Tibial nerve (tissue), 4 donors: ENCODE results near the gene RFXANK. TPM values are rescaled to one million over a fixed set of nuclear protein-coding genes. Genes with fewer than 3 reads are reported as not detected.
"Not testable (repeated sequence)": the region's sequence is repeated elsewhere in the genome, so short reads cannot be mapped to it uniquely, and the experiment has no call there.

Source experiments
- DNase-seq, 2 donors: peaks; one replicate each; pipeline ENCODE4 v3.0.0-alpha.2; 2019; ENCODE audit warnings: low spot score in 2 of 2
- H3K27ac ChIP-seq, 4 donors: fragments of 200-600 bp; sonication (generic) in 3 of 4; one replicate each; pipeline ENCODE4 v1.5.1; 2017 to 2019; ENCODE audit warnings: mild to moderate bottlenecking in 1 of 4
- H3K27me3 ChIP-seq, 2 donors: fragments of 200-600 bp; sonication (generic) in 1 of 2; one replicate each; pipeline versions ENCODE4 v1.5.1 to v1.6.0; 2017 to 2019
- H3K36me3 ChIP-seq, 3 donors: fragments of 200-600 bp; sonication (generic); one replicate each; pipeline ENCODE4 v1.5.1; 2018 to 2019
- H3K4me1 ChIP-seq, 4 donors: fragments of 200-600 bp; sonication (generic) in 3 of 4; one replicate each; pipeline ENCODE4 v1.5.1; 2017 to 2019
- H3K4me3 ChIP-seq, 4 donors: fragments of 200-600 bp; sonication (generic) in 3 of 4; one replicate each; pipeline ENCODE4 v1.5.1; 2017 to 2019; ENCODE audit warnings: mild to moderate bottlenecking in 1 of 4, moderate library complexity in 1 of 4
- H3K9me3 ChIP-seq, 4 donors: fragments of 200-600 bp; sonication (generic) in 3 of 4; one replicate each; pipeline ENCODE4 v1.5.1; 2017 to 2019
- EP300 ChIP-seq, 2 donors: sonication (generic); formaldehyde crosslinking; IDR thresholded peaks; one replicate each; pipeline ENCODE4 v1.6.1; 2017; ENCODE audit warnings: antibody characterized with exemption in 2 of 2, mild to moderate bottlenecking in 1 of 2
- POLR2A ChIP-seq, 2 donors: fragments of 450-650 bp; IDR thresholded peaks; one replicate each; pipeline ENCODE4 v1.6.1; 2017; ENCODE audit warnings: antibody characterized with exemption in 2 of 2, mild to moderate bottlenecking in 2 of 2, moderate library complexity in 2 of 2
- WGBS, 2 donors: methylation state at CpG; one replicate each; pipeline ENCODE4 v1.1.5; 2018; 5-methylcytosine and 5-hydroxymethylcytosine counted together
- total RNA-seq, 4 donors: library from RNA; depleted of rRNA; stranded (reverse); fragments of >200 nt; gene quantifications; one replicate each; pipeline ENCODE4 v1.1.0, GENCODE V29; 2016
- TF ChIP-seq, protein P1 (sequence below), 5 experiments: fragments of 200-600 bp in 3 of 5; fragments of 450-650 bp in 2 of 5; sonication (generic) in 3 of 5; IDR thresholded peaks; one replicate each; pipeline ENCODE4 v1.5.1; 2016 to 2019; ENCODE audit warnings: antibody characterized with exemption in 5 of 5, mild to moderate bottlenecking in 3 of 5, moderate library complexity in 2 of 5

Gene RFXANK
- total RNA-seq, 4 donors from 2014 or later, result 46.3 to 62.1 (median 56.8) TPM

DNA sequence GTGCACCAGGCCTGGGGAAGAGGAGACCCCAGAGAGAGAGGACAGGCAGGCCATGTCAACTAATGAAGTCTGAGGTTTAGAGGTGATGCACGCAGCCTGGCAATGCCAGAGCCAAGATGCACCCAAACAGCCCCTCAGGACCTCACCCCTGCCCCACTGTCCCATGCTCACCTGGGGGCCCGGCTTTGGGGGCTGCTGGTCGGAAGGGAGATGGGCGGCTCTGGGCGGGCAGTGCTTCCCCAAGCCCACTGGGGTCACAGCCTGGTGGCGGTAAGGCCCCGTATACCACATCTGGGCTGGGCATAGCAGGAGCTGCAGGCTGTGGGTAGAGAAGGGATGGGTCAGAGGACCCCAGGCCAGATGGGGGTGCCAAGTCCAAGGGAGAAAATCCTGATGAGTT is 45.2 kb upstream of the RFXANK start:
- no peaks in the 10 kb centered on the region for H3K27me3 ChIP-seq
- H3K36me3 ChIP-seq, result peaks cover 0 to 42% (median 12%) of the 10 kb centered on the region in 3 donors
- DNase-seq, result no peak
- no peak overlapping the region for H3K27ac ChIP-seq
- H3K4me3 ChIP-seq, result no peak overlapping the region
- WGBS, 2 donors, result 94 to 95% methylated on average over 7 of the region's 7 CpGs
- peaks cover 0 to 10% (median 6%) of the 10 kb centered on the region in 4 donors for H3K4me1 ChIP-seq
- TF ChIP-seq POLR2A (IDR thresholded peaks at IDR 0.05) (no peak), EP300 (IDR thresholded peaks at IDR 0.05) (no peak)
- TF ChIP-seq, protein P1, sequence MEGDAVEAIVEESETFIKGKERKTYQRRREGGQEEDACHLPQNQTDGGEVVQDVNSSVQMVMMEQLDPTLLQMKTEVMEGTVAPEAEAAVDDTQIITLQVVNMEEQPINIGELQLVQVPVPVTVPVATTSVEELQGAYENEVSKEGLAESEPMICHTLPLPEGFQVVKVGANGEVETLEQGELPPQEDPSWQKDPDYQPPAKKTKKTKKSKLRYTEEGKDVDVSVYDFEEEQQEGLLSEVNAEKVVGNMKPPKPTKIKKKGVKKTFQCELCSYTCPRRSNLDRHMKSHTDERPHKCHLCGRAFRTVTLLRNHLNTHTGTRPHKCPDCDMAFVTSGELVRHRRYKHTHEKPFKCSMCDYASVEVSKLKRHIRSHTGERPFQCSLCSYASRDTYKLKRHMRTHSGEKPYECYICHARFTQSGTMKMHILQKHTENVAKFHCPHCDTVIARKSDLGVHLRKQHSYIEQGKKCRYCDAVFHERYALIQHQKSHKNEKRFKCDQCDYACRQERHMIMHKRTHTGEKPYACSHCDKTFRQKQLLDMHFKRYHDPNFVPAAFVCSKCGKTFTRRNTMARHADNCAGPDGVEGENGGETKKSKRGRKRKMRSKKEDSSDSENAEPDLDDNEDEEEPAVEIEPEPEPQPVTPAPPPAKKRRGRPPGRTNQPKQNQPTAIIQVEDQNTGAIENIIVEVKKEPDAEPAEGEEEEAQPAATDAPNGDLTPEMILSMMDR (IDR thresholded peaks at IDR 0.05), result no peak
- no peaks in the 10 kb centered on the region for H3K9me3 ChIP-seq

DNA sequence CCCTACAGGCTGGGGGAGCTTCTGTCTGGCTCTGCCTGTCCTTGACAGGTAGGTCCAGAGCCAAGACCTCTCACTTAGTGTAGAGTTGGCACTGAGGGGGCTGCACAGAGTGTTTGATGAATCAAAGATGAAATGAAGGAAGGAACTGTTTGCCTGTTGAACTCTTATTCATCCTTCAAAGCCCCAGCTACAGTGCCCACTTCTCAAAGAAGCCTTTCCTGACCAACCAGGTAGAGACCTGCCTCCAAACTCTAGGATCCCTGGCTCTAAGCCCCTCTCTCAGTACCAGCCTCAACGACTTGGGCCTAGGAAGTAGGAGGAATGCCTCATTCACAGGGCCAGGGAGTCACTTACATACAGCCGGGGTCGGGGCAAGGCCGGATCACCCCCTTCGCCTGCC is 44.7 kb upstream of the RFXANK start:
- peaks cover 0 to 10% (median 6%) of the 10 kb centered on the region in 4 donors for H3K4me1 ChIP-seq
- no peak overlapping the region for H3K27ac ChIP-seq
- no peak overlapping the region for H3K4me3 ChIP-seq
- TF ChIP-seq POLR2A (IDR thresholded peaks at IDR 0.05) (no peak), EP300 (IDR thresholded peaks at IDR 0.05) (no peak)
- TF ChIP-seq, protein P1 (IDR thresholded peaks at IDR 0.05), result no peak
- H3K27me3 ChIP-seq, result no peaks in the 10 kb centered on the region
- peaks cover 0 to 42% (median 12%) of the 10 kb centered on the region in 3 donors for H3K36me3 ChIP-seq
- 88 to 100% methylated on average over 5 of the region's 5 CpGs for WGBS, 2 donors
- DNase-seq, result no peak
- H3K9me3 ChIP-seq, result no peaks in the 10 kb centered on the region

DNA sequence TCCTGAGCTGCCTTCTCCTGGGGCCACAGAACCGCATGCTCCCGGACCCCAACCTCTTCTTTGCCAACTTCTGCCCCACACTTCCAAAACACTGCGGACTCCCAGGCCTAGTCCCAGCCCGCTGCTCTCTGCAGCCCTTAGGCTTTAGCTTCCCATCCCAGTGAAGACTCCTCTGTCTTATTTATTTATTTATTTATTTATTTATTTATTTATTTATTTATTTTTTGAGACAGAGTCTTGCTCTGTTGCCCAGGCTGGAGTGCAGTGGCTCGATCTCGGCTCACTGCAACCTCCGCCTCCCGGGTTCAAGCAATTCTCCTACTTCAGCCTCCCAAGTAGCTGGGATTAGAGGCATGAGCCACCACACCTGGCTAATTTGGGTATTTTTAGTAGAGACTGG is 43.6 kb upstream of the RFXANK start:
- WGBS, 2 donors, result 89 to 97% methylated on average over 8 of the region's 8 CpGs
- not testable (repeated sequence) for H3K4me3 ChIP-seq, H3K27ac ChIP-seq, DNase-seq, H3K27me3 ChIP-seq, H3K9me3 ChIP-seq
- H3K36me3 ChIP-seq, result peaks cover 0 to 42% (median 12%) of the 10 kb centered on the region in 3 donors
- peaks cover 0 to 10% (median 6%) of the 10 kb centered on the region in 4 donors for H3K4me1 ChIP-seq

DNA sequence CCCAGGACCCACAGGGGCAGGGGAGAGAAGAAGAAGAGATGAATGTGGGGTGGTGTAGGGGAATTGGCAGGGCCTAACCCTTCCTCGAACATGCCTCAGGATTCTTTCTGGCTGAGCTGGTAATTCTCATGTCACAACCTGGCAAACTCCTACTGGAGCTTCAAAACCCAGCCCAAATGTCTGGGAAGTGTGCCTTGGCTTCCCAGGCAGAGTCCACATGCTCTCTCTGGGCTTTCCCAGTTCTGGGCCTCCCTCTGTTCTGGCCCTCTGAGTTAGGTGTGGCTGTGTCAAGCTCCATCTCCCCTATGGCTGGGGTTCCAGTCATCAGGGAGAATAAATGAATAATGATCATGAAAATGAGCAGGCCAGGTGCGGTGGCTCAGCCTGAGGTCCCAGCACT is 42.6 kb upstream of the RFXANK start:
- no peaks in the 10 kb centered on the region for H3K9me3 ChIP-seq
- WGBS, 2 donors, result 78 to 91% methylated on average over 2 of the region's 2 CpGs
- no peak for DNase-seq
- peaks cover 0 to 10% (median 6%) of the 10 kb centered on the region in 4 donors for H3K4me1 ChIP-seq
- H3K27me3 ChIP-seq, result no peaks in the 10 kb centered on the region
- no peak overlapping the region for H3K27ac ChIP-seq
- peaks cover 0 to 43% (median 12%) of the 10 kb centered on the region in 3 donors for H3K36me3 ChIP-seq
- TF ChIP-seq POLR2A (IDR thresholded peaks at IDR 0.05) (no peak), EP300 (IDR thresholded peaks at IDR 0.05) (no peak)
- TF ChIP-seq, protein P1 (IDR thresholded peaks at IDR 0.05), result no peak
- no peak overlapping the region for H3K4me3 ChIP-seq

DNA sequence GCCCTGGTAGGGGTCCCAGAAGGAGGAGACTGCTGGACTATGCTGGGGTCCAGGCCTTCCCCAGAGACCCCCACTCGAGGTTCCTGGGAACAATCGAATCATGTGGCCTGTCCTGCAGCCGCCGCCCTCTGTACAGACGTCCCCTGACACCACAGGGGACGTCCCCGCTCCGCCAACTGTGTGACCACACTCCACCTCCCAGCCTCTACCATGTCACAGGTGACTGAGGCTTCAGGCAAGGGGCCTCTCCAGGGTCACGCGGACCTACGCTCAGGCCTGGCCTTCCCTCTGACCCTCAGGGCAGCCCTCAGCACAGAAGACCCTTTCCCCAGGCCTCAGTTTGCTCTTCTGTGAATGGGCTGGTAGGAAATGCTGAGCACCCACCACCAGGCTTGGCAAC is 40.6 kb upstream of the RFXANK start:
- H3K27ac ChIP-seq, result no peak overlapping the region
- H3K27me3 ChIP-seq, result no peaks in the 10 kb centered on the region
- H3K4me1 ChIP-seq, result no peaks in the 10 kb centered on the region
- DNase-seq, result no peak
- peaks cover 0 to 60% (median 12%) of the 10 kb centered on the region in 3 donors for H3K36me3 ChIP-seq
- no peak overlapping the region for H3K4me3 ChIP-seq
- 69 to 71% methylated on average over 4 to 11 of the region's 11 CpGs for WGBS, 2 donors
- H3K9me3 ChIP-seq, result no peaks in the 10 kb centered on the region
- no peak for TF ChIP-seq POLR2A (IDR thresholded peaks at IDR 0.05)
- TF ChIP-seq EP300 (IDR thresholded peaks at IDR 0.05), result no peak
- TF ChIP-seq, protein P1 (IDR thresholded peaks at IDR 0.05), result no peak
